ENCODE data around the gene HS6ST2. TPM values are rescaled to one million over a fixed set of nuclear protein-coding genes. Genes with fewer than 3 reads are reported as not detected.
A peak's percentile ranks its signal among the peaks of the same experiment; 100 is the strongest.
"Not testable (repeated sequence)": the region's sequence is repeated elsewhere in the genome, so short reads cannot be mapped to it uniquely, and the experiment has no call there.

HS6ST2 gene
- total RNA-seq, 1 donor from 2014 or later, result 0.30 TPM

DNA sequence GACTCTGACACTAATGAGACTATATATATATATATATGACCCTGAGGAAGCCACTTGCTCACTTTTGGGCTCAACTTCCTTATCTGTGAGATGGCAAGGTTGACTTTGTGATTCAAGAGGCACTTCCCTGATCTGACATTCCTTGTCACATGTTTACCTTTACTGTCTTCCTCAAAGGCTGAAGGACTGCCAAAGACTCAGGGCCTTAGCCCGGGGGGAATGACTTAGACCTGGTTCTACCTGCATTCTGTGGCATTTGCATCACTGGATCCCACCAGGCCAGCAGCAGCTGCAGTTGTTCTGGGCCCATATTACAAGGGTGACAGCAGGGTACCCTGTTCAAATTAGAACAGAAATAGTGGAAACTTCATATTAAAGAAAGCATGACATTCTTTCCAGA, 3.1 kb upstream of the HS6ST2 start:
- no peak overlapping the region for H3K27ac Mint-ChIP-seq
- no peak overlapping the region for H3K4me3 Mint-ChIP-seq (ENCODE audit: low read depth)
- no peaks in the 10 kb centered on the region for H3K4me1 Mint-ChIP-seq (ENCODE audit: low read depth)
- intact Hi-C loops (cut with micrococcal nuclease), result no loop called here
- no peaks in the 10 kb centered on the region for H3K9me3 Mint-ChIP-seq
- peaks cover 20% of the 10 kb centered on the region for H3K27me3 Mint-ChIP-seq (ENCODE audit: low read depth)
- no peak for DNase-seq (ENCODE audit: low spot score)
- H3K36me3 Mint-ChIP-seq (ENCODE audit: low read depth), result no peaks in the 10 kb centered on the region

DNA sequence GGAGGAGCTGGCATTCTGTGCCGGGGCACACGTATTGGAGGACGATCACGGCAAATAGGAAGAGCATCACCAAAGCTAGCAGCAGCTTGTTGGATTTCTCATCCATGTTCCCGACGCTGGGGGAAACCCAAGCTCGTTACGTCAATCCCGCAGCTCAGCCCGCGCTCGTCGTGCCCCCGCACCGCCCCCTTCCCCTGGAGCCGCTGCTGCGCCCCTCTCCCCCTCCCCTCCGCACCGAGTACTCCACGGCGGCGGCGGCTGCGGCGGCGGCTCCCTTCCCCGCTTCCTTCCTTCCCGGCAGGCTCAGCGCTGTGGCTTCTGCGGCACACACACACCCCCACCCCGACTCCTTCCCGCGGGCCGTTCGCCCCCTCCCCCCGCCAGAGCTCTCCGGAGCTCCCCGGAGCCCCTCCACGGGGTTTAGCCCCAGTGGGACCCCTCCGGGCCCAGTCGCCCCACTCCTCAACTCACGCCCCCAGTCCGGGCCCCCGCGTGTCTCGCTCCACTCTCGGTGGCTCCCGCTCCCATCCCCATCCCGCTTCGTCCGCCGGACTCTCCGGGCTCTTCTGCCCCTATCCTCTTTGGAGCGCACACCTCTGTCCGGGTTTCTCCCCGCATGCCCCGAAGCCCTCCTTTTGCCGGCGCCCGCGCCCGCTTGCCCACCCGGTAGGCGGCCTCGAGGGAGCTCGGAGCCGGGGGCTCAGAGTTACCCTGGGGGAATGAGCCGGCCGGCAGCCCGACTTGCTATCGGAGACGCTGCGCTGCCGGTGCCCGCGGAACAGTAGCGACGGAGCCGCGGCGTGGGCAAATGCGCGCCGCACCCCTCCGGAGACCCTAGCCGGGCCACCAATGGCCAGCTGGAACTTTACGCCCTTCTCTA, 978 bp downstream of the HS6ST2 start:
- Mint-ChIP-seq H3K4me3 (ENCODE audit: low read depth) (peak overlapping the region; percentile 57), H3K9me3 (no peaks in the 10 kb centered on the region), H3K4me1 (ENCODE audit: low read depth) (no peaks in the 10 kb centered on the region), H3K27ac (no peak overlapping the region), H3K27me3 (ENCODE audit: low read depth) (peaks cover 38% of the 10 kb centered on the region), H3K36me3 (ENCODE audit: low read depth) (no peaks in the 10 kb centered on the region)
- no peak for DNase-seq (ENCODE audit: low spot score)
- intact Hi-C loops (cut with micrococcal nuclease), result loop anchor here (10.0 kb wide), 2 partner anchors 213 to 457 kb away; partner anchors contain the start of gene GPC4

DNA sequence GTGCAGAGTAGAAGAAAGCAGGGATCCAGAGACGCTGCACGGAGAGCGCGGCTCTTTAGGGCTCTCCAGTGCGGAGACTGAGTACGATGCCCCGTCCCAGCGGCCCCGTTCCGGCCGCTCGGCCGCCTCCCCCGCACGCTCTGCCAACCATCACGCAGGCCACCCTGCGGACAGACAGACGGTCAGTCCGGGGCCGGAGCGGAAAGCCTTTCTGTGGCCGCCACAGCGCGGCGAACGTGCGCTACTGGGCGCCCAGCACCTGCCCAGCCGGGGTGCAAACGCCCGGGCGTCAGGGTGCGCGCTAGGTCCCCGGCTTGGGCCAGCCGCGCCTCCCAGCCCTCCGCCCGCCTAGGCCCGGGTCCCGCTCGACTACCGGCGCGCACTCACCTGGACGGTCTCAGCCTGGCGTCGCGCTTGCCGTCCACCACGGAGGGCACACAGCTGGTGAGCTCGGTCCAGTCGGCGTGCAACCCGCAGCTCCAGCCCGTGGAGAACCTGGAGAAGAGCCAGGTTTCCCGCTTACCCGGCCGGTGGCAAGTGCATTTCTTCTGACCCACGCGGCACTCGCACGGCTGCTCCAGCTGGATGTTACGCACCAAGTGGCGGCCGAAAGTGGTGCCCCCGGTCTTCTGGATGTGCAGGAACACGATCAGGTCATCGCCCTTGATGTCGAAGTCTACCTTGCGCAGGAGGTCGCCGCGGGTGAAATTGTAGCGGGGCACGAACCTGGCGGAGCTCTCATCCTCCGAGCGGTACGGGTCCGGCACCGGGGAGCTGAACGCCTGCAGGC, 1.8 kb downstream of the HS6ST2 start:
- DNase-seq (ENCODE audit: low spot score), result no peak
- Mint-ChIP-seq H3K36me3 (ENCODE audit: low read depth) (no peaks in the 10 kb centered on the region), H3K27ac (no peak overlapping the region), H3K4me3 (ENCODE audit: low read depth) (peak overlapping the region; percentile 42), H3K4me1 (ENCODE audit: low read depth) (no peaks in the 10 kb centered on the region), H3K9me3 (no peaks in the 10 kb centered on the region), H3K27me3 (ENCODE audit: low read depth) (peaks cover 42% of the 10 kb centered on the region)
- intact Hi-C loops (cut with micrococcal nuclease), result loop anchor here (10.0 kb wide), 2 partner anchors 212 to 458 kb away; partner anchors contain the start of gene GPC4

DNA sequence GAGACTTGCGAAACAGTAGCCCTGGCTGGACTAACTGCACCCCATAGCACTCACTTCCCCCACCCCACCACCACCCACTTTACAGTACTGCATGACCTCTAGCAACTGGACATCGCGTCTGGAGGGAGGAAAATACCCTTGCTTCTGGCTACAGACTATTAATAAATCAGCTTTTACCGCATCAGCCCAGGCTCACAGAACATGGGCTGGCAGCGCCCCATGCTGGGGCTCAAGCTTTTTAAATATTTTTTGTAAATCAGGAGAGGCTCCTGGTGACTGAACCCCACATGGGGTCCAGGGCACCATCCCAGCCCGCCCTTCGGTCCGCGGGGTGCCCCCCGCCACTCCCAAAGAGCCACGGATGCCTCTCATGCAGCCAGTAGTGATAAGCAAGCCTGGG, 2.7 kb downstream of the HS6ST2 start:
- Mint-ChIP-seq H3K4me1 (ENCODE audit: low read depth) (no peaks in the 10 kb centered on the region), H3K27ac (no peak overlapping the region), H3K9me3 (no peaks in the 10 kb centered on the region), H3K36me3 (ENCODE audit: low read depth) (no peaks in the 10 kb centered on the region), H3K27me3 (ENCODE audit: low read depth) (peaks cover 48% of the 10 kb centered on the region), H3K4me3 (ENCODE audit: low read depth) (peak overlapping the region; percentile 38)
- DNase-seq (ENCODE audit: low spot score), result no peak
- intact Hi-C loops (cut with micrococcal nuclease), result loop anchor here (10.0 kb wide), 2 partner anchors 211 to 459 kb away; partner anchors contain the start of gene GPC4

DNA sequence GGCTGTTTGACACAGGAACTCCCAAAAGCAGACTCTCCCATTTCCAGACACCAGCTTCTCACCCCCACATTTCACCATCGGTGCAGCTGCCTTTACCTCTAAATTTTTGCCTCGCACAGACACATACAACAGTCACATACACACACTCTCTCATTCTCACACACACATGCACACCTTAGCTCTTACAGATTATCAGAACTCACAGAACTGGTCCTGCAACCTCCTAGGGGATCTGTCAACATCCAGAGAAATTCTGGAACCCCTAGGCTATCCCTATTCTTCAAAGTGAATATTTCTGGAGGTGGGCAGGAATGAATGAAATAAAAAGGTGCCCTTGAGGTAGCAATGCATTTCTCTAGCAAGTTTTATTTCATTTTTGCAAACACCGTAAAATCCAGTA, 4.1 kb downstream of the HS6ST2 start:
- no peak overlapping the region for H3K27ac Mint-ChIP-seq
- no peak for DNase-seq (ENCODE audit: low spot score)
- H3K4me1 Mint-ChIP-seq (ENCODE audit: low read depth), result no peaks in the 10 kb centered on the region
- no peaks in the 10 kb centered on the region for H3K36me3 Mint-ChIP-seq (ENCODE audit: low read depth)
- no peak overlapping the region for H3K4me3 Mint-ChIP-seq (ENCODE audit: low read depth)
- intact Hi-C loops (cut with micrococcal nuclease), result loop anchor here (10.0 kb wide), 2 partner anchors 210 to 460 kb away; partner anchors contain the start of gene GPC4
- no peaks in the 10 kb centered on the region for H3K9me3 Mint-ChIP-seq
- peaks cover 42% of the 10 kb centered on the region for H3K27me3 Mint-ChIP-seq (ENCODE audit: low read depth)

DNA sequence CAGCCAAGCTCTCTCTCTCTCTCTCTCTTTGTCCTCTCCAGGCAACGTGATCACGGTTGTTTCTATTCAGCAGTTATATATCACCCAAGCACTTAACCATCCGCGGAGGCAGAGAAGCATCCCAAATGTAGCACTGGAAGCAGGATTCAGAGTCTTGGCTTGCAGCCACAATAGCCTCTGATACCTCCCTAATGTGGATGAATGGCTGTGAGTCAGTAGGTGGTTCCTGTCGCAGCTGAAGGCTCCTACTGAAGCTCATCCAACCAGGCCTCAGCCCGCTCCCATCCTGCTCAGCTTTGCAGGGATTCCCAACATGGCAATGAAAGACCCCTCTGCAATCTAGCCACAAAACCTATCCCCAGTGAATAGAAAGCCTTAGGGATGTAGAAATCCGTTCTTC, 5.1 kb downstream of the HS6ST2 start:
- H3K27ac Mint-ChIP-seq, result no peak overlapping the region
- no peak for DNase-seq (ENCODE audit: low spot score)
- H3K9me3 Mint-ChIP-seq, result no peaks in the 10 kb centered on the region
- H3K4me1 Mint-ChIP-seq (ENCODE audit: low read depth), result no peaks in the 10 kb centered on the region
- H3K4me3 Mint-ChIP-seq (ENCODE audit: low read depth), result no peak overlapping the region
- intact Hi-C loops (cut with micrococcal nuclease), result loop anchor here (10.0 kb wide), 2 partner anchors 209 to 461 kb away; partner anchors contain the start of gene GPC4
- H3K27me3 Mint-ChIP-seq (ENCODE audit: low read depth), result peaks cover 34% of the 10 kb centered on the region
- no peaks in the 10 kb centered on the region for H3K36me3 Mint-ChIP-seq (ENCODE audit: low read depth)

DNA sequence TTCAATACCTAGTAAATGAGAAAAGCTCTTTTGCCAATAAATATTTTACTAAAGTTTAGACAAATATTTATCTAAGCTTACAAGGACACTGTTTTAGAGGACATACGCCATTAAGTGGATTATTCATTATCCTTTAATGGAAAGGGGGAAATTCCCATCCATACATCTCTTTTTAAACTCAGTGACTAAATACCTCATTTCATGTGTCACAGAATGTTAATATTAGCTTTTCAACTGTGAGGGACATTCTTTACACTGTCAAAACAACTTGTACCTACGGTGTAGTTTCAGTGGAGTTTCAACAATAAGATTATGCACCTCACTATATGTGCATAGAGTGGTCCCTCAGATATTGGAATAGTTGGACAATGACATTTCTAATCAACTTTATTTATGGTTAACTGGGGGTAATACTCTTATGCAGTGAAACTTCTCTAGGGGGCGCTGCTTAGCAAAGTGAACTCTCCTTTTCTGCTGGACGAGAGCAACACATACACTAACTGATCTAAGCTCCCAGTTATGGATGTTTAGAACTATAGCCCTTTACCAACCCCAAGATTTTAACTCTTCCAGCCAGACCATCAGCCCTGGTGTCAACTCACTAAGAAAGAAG, 9.7 kb downstream of the HS6ST2 start:
- intact Hi-C loops (cut with micrococcal nuclease), result no loop called here
- Mint-ChIP-seq H3K9me3 (no peaks in the 10 kb centered on the region), H3K36me3 (ENCODE audit: low read depth) (no peaks in the 10 kb centered on the region), H3K27ac (no peak overlapping the region), H3K4me3 (ENCODE audit: low read depth) (no peak overlapping the region), H3K4me1 (ENCODE audit: low read depth) (no peaks in the 10 kb centered on the region), H3K27me3 (ENCODE audit: low read depth) (peaks cover 10% of the 10 kb centered on the region)
- no peak for DNase-seq (ENCODE audit: low spot score)

DNA sequence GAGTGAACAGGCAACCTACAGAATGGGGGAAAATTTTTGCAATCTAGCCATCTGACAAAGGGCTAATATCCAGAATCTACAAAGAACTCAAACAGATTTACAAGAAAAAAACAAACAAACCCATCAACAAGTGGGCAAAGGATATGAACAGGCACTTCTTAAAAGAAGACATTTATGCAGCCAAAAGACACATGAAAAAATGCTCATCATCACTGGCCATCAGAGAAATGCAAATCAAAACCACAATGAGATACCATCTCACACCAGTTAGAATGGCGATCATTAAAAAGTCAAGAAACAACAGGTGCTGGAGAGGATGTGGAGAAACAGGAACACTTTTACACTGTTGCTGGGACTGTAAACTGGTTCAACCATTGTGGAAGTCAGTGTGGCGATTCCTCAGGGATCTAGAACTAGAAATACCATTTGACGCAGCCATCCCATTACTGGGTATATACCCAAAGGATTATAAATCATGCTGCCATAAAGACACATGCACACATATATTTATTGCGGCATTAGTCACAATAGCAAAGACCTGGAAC, 13.3 kb downstream of the HS6ST2 start:
- H3K4me3 Mint-ChIP-seq (ENCODE audit: low read depth); intact Hi-C loops (cut with micrococcal nuclease): not testable (repeated sequence)

DNA sequence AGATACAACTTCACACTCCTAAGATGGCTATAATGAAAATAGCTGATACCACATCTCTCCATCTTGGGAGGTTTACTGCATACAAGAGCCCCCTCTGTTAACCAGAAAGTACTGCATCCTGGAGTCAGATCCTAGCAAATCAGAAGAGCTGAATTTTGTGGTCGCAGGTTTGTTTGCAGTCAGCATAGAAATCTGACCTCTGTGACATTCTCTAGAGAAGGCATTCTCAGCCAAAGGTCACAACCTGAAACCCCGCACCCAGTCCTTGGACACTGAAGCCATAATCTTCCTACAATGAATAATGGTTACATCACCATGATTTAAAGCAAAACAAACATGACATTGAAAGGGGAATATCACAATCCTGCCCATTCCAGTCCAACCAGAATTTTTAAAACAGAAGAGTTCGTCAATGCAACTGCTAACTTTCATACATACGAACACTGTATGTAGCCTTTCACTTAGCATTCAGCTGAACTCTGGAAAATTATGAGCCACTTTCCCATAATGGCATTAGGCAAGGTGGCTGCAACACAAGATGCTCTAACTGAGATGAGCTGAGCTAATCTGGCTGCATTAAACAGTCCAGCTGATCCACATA, 17.6 kb downstream of the HS6ST2 start:
- Mint-ChIP-seq H3K4me3 (ENCODE audit: low read depth) (no peak overlapping the region), H3K9me3 (no peaks in the 10 kb centered on the region), H3K27ac (no peak overlapping the region), H3K27me3 (ENCODE audit: low read depth) (no peaks in the 10 kb centered on the region), H3K4me1 (ENCODE audit: low read depth) (no peaks in the 10 kb centered on the region), H3K36me3 (ENCODE audit: low read depth) (no peaks in the 10 kb centered on the region)
- intact Hi-C loops (cut with micrococcal nuclease), result no loop called here
- no peak for DNase-seq (ENCODE audit: low spot score)

More for the DNA sequence above, 13.3 kb downstream of the HS6ST2 start:
- not testable (repeated sequence) for H3K4me1 Mint-ChIP-seq (ENCODE audit: low read depth); H3K36me3 Mint-ChIP-seq (ENCODE audit: low read depth); DNase-seq (ENCODE audit: low spot score); H3K27me3 Mint-ChIP-seq (ENCODE audit: low read depth); H3K9me3 Mint-ChIP-seq; H3K27ac Mint-ChIP-seq

DNA sequence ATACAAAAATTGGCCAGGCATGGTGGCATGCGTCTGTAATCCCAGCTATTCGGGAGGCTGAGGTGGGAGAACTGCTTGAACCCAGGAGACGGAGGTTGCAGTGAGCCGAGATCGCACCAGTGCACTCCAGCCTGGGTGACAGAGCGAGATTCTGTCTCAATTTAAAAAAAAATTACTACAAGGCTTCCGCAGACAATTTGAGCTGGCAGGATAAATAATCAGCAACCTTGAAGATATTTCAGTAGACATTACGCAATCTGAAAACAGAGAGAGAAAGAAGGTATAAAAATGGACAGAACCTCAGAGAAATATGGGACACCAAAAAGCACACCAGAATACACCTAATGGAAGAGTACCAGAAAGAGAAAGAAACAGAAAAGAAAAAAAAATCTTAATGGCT, 25.3 kb downstream of the HS6ST2 start:
- DNase-seq (ENCODE audit: low spot score), result no peak
- no peak overlapping the region for H3K27ac Mint-ChIP-seq
- no peaks in the 10 kb centered on the region for H3K27me3 Mint-ChIP-seq (ENCODE audit: low read depth)
- intact Hi-C loops (cut with micrococcal nuclease), result no loop called here
- H3K4me3 Mint-ChIP-seq (ENCODE audit: low read depth), result no peak overlapping the region
- no peaks in the 10 kb centered on the region for H3K4me1 Mint-ChIP-seq (ENCODE audit: low read depth)
- H3K9me3 Mint-ChIP-seq, result no peaks in the 10 kb centered on the region
- H3K36me3 Mint-ChIP-seq (ENCODE audit: low read depth), result no peaks in the 10 kb centered on the region

DNA sequence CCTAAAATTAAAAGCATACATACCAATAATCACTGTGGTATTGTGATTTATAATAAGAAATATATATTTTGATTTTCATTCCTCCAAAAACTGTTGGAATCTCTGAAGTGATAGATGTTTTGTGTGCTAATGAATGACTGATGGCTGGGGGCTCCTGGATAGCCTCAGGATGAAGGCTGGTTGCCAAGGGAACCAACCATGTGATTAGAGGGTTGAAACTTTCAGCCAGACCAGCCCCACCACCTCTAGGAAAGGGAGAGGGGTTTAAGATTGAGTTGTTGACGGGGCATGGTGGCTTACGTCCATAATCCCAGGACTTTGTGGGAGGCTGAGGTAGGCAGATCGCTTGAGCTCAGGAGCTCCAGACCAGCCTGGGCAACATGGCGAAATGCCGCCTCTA, 34.0 kb downstream of the HS6ST2 start:
- Mint-ChIP-seq H3K4me1 (ENCODE audit: low read depth) (no peaks in the 10 kb centered on the region), H3K4me3 (ENCODE audit: low read depth) (no peak overlapping the region), H3K9me3 (no peaks in the 10 kb centered on the region), H3K36me3 (ENCODE audit: low read depth) (no peaks in the 10 kb centered on the region), H3K27me3 (ENCODE audit: low read depth) (no peaks in the 10 kb centered on the region), H3K27ac (no peak overlapping the region)
- DNase-seq (ENCODE audit: low spot score), result no peak
- intact Hi-C loops (cut with micrococcal nuclease), result no loop called here

DNA sequence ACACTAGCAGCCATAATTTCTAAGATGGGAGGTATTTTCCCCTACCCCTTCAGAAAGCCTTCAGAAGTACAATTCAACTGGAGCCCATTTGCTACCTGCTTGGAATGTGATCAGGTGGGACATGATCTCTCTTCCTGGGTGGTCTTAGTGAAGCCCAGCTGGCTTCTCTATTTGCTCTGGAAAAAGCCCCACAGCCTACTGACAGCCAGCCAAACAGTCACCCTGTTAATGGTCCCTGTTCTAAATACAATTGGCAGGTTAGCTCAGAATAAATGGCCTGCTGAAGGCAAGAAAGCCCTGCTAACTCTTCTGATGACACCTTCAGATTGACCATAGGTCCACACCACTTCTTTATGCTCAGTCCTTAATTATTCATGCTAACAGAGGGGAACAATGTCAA, 39.9 kb downstream of the HS6ST2 start:
- no peaks in the 10 kb centered on the region for H3K4me1 Mint-ChIP-seq (ENCODE audit: low read depth)
- H3K36me3 Mint-ChIP-seq (ENCODE audit: low read depth), result no peaks in the 10 kb centered on the region
- no peak overlapping the region for H3K4me3 Mint-ChIP-seq (ENCODE audit: low read depth)
- intact Hi-C loops (cut with micrococcal nuclease), result no loop called here
- no peaks in the 10 kb centered on the region for H3K27me3 Mint-ChIP-seq (ENCODE audit: low read depth)
- no peak overlapping the region for H3K27ac Mint-ChIP-seq
- DNase-seq (ENCODE audit: low spot score), result no peak
- no peaks in the 10 kb centered on the region for H3K9me3 Mint-ChIP-seq
